ENCODE measurements around the gene GALNT2.

Gene GALNT2

DNA sequence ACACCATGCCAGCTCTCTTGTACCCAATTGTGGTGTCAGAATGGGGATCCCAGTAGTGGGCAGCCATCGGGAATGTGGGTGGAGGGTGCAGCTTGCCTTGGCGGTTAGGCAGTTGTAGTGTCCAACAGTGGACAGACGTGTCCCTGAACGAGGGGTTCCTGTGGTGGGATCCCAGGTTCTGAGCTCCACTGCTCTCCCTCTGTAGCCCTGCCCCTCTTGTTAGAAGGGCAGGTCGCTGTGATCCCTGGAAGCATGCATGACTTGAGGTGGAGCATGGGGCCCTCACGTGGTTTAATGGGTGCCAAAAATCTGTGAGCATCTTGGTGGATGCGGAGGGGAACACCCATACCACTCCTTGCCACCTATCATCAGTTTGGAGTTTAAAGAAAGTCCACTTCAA is 4.3 kb downstream of the GALNT2 start:
- no peak for FAIRE-seq
- DNase-seq (ENCODE audit: low spot score), result no peak

DNA sequence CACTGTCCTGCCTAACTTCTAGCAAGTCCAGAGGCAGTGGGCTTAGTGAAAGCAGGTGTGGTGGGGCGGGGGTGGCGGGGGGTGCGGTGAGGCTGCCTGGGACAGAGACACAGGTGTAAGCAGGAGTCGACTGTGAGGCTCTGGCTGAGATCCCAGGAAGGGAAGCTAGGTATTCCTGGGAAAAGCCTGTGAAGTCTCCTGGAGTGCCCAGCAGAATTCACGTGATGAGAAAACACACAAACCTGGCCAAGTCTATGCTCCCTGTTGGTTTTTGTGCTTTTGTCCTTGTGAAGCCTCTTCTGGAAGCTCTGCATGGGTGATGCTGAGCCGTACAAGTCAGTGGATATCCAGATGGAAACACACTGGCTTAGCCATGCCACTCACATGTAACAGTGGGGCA is 5.3 kb downstream of the GALNT2 start:
- DNase-seq (ENCODE audit: low spot score) (no peak), FAIRE-seq (no peak)

DNA sequence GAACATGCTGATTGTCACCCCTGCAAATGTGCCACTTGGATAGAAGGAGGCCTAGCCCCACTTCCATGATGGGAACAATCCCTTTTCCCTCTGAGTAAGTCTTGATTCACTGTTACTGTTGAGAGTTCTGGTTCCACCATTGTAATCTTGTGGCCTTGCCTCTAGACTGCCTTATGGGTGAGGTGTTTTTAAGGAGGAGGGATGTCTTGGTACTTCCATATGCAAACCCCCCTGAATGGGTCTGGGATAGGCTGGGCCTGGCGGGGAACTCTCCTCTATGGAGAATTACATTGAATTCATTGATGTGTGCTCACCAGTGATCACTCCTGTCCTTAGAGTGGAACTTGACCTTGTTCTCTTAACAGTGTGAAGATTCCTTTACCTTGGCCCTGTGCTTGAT is 5.8 kb downstream of the GALNT2 start:
- no peak for DNase-seq (ENCODE audit: low spot score)
- FAIRE-seq, result no peak

DNA sequence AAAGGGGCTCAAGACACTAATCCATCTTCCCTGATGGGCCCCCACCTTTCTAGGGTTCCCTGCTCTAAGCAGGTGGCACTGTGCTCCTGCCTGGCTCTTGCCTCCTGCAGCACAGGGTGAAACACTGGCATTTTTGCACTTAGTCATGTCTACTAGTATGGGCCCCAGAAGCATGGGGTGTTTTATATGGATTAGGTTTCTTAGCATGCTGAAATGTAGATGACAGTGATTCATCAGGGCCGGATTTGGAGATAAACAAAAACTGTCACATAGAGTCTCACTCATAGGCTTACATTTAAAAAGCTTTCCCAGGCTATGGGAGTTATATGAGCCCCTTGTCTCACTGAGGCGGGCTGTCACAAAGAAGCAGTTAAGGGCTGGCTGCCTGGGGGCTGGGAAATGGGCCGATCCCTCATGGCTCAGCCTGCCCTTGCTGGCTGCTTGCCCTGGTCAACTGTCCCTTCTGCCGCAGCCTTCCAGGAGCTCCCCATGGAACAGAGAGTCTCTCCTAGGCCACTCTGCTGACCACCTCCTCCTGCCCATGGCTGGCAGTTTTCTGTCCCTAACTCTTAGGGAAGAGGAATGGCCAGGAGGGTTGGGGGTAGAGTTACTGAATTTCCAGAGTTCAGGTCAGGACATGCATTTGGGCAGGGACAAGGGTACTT is 6.5 kb downstream of the GALNT2 start:
- DNase-seq (ENCODE audit: low spot score) (no peak), FAIRE-seq (no peak)

DNA sequence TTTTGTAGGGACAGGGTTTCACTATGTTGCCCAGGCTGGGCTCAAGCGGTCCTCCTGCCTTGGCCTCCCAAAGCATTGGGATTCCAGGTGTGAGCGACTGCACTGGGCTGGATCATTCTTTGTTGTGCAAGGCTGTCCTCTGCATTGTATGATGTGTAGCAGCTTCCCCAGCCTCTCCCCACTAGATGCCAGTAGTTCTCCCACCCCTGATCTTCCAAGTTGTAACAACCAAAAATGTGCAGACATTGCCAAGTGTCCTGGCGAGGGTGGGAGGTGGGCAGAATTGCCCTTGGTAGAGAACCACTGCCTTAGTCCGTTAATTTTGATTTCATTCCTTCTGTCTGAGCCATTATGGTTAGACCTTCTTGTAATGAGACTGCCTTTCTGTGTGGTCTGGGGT is 7.2 kb downstream of the GALNT2 start:
- FAIRE-seq, result no peak
- DNase-seq (ENCODE audit: low spot score), result no peak

DNA sequence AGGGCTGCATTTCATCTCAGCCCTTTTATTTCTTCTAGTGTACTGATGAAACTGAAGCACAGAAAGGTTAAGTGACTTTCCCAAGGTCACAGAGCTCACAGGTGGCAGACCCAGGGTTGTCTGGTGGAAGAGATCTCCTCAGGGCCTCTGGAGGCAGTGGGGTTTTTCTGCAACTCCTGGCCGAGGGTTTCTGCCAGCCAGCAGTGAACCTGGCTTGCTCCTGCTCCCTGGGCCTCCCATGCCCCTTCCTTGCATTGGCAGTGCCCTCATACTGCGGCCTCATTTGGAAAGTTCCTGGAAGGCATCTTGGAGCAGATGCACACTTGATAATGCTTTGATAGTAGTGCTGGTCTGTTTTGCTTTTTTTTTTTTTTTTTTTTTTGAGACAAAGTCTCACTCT is 7.7 kb downstream of the GALNT2 start:
- no peak for FAIRE-seq
- no peak for DNase-seq (ENCODE audit: low spot score)

DNA sequence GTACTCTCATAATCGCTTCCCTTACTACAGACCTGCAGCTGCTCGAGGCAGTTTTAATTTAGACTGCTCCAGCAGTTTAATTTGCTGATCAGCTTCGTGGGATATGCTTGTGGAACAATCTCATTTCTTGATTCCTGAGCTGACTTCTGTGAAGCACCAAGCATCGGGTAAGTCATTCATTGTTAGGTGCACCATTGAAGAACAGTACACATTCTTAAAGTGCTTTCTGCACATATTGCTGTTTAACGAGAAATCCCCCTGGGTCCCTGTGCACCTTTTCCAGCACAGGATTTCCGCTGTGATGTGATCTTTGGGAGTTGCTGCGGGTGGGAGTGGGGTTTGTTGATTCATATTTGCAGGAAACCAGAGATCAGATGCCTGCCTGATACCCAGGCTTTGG is 9.1 kb downstream of the GALNT2 start:
- no peak for DNase-seq (ENCODE audit: low spot score)
- FAIRE-seq, result no peak

DNA sequence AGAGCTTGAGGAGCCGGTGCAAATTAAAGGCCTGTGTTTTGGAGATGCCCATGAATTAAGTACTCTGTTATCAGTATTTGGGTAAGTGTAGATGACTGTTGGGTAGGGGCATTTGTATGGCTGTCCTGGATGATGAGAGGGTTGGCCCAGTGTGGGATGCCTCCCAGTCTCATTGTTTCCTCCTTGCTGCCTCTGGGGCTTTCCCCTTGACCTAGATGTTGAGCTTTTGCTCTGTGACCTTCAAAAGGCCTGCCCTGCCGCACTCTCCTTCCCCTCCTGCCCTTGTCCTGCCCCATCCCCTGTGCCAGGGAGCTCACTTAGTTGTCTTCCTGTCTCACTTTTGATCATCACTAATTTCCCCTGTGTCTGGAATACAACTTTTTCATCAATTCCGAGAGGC is 10.0 kb downstream of the GALNT2 start:
- FAIRE-seq (no peak), DNase-seq (ENCODE audit: low spot score) (no peak)

DNA sequence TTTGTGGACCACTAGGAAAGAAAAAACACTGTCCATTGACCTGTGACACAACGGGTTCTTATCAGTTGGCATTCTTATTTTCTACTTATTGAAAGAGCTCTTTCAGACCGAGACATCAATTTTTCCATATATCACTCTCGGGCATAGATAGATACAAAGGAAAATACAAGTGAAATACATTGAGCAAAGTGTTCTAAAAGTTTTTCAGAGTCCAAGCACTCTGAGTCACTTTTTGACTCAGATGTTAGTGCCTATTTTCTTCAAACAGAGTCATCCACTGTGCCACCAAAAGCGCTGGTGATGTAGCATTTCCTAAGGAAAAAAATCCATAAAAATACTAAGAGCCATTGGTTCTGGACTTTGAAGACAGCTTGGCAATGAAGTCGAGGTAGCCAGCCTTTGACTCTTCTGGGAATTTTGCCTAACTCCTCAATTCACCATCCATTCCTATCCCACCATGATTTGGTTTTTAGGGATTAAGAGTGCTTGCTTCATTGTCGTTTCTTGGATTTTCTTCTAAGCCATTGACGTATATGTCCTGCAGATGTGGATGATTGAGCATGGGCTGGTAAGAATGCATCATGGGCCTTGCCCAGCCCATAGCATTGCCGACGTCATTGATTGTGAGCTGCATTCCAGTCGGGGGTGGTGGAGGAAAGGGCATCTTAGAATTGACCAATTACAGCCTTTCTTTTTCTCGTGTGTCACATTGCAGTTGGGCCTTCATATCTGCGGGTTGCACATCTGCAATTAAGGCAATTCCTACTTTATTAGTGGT is 10.6 kb downstream of the GALNT2 start:
- DNase-seq (ENCODE audit: low spot score) (no peak), FAIRE-seq (no peak)

DNA sequence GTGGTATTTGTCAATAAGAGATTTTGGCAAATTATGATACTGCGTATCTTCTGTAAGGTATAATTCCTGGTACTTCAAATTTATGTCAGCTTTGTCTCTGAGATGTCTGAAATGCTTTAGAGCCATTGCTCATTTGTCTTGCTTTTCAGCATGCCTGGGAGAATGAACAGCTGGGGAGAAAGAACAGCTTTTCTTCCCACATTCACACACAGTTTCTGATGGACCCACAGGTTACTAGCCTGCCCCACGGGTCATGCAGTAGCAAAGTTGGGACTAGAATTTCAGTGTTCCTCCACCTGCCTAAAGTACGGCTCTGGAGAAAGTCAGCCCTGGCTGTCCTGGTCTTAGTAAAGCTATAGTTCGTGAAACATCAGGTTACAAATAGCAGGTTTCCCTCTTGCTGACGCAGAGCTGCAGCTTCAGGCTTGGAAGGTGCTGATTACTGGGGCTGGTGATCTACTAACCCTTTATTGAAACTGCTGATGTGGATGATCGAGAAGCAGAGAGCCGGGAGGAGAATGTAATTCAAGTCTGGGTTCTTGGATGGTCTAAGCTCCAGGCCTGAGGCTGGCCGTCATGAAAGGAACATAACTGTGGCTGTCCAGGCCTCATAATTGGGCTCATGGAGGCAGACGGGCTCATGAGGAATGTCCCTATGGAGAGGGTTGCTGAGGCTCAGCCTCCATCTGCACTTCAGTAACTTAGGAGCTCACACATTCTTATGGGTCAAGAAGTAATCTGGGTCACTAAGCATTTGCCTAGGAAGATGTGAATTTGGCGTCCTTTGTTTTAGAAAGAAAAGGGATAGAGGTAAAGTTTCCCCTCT is 12.4 kb downstream of the GALNT2 start:
- DNase-seq (ENCODE audit: low spot score), result no peak
- FAIRE-seq, result no peak

DNA sequence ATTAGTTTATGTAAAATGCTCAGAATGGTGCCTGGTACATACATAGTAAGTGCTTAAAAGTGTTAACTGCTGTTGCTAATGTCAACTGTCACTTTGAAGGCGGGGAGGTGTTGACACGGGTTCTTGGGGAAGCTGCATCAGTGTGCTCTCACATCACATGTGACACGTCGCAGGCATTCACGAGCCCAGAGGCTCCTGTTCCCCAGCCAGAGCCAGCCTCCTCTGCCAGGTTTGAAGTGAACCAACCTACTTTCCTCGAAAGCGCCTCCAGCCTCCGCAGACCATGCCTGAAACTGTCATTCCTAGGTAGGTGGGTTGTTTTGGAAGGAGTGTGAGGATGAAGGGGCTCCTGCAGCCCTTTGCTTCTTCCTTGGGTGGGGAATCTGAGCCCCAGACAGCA is 13.8 kb downstream of the GALNT2 start:
- FAIRE-seq (no peak), DNase-seq (ENCODE audit: low spot score) (no peak)

DNA sequence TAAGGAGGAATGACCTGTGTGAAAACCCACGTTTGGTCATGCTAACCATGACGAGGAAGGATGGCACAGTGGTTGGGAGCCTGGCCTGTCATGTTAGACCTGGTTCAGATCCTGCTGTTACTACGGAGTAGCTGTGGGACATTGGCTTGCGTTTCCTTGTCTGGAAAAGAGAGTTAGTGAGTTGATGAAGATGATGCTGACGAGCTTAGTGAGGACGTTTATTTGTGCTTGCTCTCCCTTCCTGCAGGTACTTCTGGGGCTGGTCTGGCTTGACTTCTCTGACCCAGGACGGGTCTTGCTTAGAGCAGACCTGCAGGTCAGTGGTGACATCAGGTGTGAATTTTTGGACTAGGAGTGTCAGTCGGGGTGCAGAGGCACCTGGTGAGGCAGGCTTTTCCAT is 14.7 kb downstream of the GALNT2 start:
- DNase-seq (ENCODE audit: low spot score) (no peak), FAIRE-seq (no peak)

DNA sequence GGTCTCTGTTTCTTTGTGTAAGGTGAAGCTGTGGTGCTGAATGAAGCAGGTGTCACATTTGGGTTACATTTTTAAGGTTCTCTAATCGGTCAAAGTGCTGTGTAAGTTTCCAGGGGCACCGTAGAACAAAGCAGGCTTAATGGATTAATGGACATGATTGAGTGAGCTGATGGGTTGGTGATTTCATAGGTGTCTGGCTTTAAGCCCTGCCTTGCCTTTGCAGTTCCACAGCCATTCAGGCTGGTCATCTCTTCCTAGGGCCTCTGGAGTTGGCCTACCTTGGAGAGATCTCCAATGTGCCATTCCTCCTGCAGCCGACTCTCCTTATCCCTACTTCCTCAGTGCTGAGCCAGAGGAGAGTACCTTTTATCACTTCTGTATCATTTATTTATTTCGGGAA is 15.2 kb downstream of the GALNT2 start:
- no peak for DNase-seq (ENCODE audit: low spot score)
- no peak for FAIRE-seq

DNA sequence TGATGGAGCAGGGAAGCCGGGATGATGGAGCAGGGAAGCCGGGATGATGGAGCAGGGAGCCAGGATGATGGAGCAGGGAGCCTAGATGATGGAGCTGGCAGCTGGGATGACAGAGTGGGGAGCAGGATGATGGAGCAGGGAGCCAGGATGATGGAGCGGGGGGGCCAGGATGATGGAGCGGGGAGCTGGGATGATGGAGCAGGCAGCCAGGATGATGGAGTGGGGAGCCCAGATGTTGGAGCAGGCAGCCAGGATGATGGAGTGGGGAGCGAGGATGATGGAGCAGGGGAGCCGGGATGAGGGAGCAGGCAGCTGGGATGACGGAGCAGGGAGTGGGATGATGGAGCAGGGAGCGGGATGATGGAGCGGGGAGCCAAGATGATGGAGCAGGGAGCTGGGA is 16.0 kb downstream of the GALNT2 start:
- FAIRE-seq (no peak), DNase-seq (ENCODE audit: low spot score) (no peak)

DNA sequence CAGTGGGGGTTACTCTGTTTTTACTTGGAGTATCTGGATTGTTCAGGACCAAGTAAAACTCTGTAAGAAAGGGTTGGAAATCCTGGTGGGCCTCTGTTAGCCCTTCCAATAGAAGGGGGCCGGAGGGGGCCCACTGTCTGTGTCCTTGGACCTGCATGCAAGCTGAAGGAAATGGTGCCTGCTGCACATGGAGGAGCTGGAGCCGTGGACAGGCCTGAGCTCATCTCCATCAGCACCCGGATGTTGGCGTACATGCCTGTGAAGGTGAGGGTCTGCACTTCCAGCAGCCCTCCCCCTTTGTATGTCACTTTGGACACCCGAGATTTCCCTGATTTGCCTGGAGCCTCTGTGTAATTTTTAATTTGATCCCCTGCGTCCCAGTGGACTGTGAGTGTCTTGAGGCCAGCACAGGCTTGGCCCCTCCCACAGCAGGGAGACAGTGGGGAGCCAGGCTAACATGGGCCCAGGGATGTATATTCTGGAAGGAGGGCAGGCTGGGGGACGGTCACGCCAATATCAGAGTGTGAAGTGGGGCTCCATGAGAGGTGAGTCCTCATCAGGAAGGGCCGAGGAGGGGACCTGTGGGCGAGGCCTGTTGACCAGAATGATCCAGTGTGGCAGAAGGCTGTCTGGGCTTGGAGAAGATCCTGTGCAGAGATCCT is 16.8 kb downstream of the GALNT2 start:
- DNase-seq (ENCODE audit: low spot score), result no peak

DNA sequence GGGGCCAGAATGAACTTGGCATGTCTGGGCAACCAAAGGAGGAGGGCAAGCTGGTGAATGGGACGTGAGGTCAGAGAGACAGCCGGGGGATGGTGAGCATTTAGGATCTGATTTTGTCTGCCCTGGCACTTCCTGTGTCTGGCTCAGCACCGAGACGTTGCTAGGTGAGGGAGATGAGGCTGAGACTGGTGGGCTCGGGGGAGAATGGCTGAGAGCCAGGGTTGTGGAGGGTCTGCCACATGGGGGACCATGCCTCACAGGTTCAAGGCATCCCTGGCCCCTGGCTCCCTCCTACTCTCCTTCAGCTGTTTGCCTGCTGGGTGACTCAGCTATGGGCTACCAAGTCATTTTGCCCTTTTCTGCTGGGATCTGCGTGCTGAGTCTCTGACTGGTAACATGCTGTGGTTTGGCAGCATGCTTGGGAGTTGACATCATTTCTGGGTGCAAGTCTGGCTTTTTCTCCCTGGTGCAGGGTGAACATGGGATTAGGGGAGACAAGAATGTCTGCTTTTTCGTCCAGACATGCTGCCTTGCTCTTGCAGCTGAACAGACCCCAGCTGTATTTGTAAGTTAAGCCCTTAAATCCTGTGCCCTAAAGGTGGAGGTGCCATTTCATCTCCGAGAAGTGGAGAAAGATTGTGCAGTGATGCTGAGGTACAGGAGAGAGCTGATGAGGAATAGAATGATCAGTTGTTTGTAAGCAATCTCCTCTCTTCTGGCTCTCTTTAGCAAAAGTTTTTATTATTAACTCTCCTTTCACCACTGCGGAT is 17.6 kb downstream of the GALNT2 start:
- peak; percentile 94 for DNase-seq (ENCODE audit: low spot score)
- FAIRE-seq, result peak; percentile 59

More for the DNA sequence above, 16.8 kb downstream of the GALNT2 start:
- no peak for FAIRE-seq

DNA sequence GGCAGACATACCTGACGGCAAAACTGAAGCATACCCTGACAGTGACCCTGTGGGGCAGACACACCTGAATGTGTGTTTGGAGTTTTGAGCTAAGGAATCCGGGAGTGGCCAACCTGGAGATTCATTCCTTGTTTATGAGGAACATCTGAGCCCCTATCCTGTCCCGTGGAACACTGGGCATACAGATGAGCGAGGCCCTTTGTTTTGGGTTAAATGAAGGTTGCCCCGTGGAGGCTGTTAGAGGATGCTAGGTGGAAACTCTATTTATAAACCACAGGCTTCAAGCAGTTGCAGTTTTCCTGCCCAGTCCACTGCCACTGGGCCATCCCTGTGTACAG is 18.1 kb downstream of the GALNT2 start:
- DNase-seq (ENCODE audit: low spot score) (no peak), FAIRE-seq (no peak)

DNA sequence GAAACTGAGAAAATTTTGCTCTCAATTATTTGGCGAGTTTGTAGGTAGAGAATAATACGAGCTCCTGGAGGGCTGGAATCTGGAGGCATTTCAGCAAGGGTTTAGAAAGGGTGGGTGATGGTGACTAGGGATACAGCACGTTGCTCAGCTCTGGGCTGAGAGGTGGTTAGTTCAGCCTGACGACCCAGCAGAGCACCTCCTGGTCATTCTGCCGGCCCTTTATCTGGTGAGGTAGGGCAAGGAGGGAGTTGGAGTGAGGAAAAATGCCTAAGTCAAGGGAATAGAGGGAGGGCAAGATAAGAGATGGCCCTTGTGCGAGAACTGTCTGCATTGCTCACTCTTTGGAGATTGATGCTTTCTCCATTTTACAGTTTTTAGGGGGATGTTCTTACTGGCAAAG is 19.1 kb downstream of the GALNT2 start:
- DNase-seq (ENCODE audit: low spot score) (no peak), FAIRE-seq (no peak)

DNA sequence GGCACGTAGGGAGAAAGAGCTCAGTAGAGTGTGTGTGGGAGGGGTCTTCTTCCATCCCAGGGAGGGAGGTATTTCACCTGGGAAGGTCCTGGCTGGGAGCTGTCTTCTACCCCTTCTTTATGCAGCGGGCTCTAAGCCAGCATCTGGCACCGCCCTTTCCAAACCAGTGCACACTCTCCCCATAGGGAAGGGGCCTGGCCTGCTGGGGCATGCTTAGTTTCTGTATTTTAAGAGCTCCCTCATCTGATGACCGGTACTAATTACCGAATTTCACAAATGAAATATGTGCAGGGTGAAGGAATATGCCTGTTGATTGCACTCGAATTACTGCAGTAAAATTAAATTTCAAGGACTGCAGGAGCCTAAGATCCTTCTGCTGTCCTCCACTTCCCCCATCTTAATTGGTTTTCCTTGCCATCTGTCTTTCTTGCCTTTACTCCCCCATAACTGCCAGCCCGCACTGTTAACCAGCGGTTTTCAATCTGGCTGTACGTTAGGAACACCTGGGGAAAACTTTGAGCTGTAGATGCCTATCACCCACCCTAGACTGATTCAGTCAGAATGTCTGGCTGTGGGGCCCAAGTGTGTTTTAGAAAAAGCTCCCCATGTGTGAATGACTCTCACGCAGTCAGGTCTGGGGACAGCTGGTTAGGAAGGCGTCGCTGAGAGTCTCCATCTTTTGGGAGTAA is 20.1 kb downstream of the GALNT2 start:
- DNase-seq (ENCODE audit: low spot score) (no peak), FAIRE-seq (no peak)

DNA sequence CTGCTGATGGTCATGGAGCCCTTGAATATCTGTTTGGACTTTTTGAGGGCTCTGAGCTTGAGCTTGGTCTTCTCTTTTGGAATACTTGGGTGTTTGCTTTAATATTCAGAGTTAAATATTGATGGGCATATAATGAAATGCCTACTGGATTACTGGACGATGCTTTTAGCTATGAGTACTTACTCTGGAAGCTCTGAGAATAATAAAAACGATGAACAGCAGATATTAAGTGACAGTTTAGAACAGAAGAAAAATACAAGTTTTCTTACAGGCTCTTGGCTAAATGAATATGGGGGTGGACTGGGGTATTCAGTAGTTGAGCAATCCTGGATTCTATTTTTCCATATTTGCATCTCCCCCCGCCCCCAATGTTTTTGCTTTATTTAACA is 20.7 kb downstream of the GALNT2 start:
- FAIRE-seq (no peak), DNase-seq (ENCODE audit: low spot score) (no peak)

Data from urothelium cell line (cell line).